ENCODE results near the gene ATP2B2.
"Not testable (repeated sequence)": the region's sequence is repeated elsewhere in the genome, so short reads cannot be mapped to it uniquely, and the experiment has no call there.

Gene ATP2B2

GRCh38 chr3:10505050-10505790, at the start of gene ATP2B2:
Gene ATP2B2 (minus strand): TSS chr3:10505586. CDS start chr3:10449543, 56,043 bp downstream.
- DNase-seq = no peak

- no peak for DNase-seq
Measured at GRCh38 chr3:10554746-10555145, 49.4 kb upstream of the ATP2B2 start.

- no peak for DNase-seq
Measured at GRCh38 chr3:10554236-10554611, 48.8 kb upstream of the ATP2B2 start.

GRCh38 chr3:10553591-10554235, 48.3 kb upstream of the ATP2B2 start:
- DNase-seq = no peak

GRCh38 chr3:10552631-10552943, 47.2 kb upstream of the ATP2B2 start:
- DNase-seq = no peak

GRCh38 chr3:10551821-10552630, 46.6 kb upstream of the ATP2B2 start:
- no peak for DNase-seq

- no peak for DNase-seq
Measured at GRCh38 chr3:10551139-10551538, 45.8 kb upstream of the ATP2B2 start.

- no peak for DNase-seq
Measured at GRCh38 chr3:10550705-10551104, 45.3 kb upstream of the ATP2B2 start.

GRCh38 chr3:10549617-10550230, 44.3 kb upstream of the ATP2B2 start:
- no peak for DNase-seq

- no peak for DNase-seq
Measured at GRCh38 chr3:10548992-10549391, 43.6 kb upstream of the ATP2B2 start.

GRCh38 chr3:10547841-10548783, 42.7 kb upstream of the ATP2B2 start:
- DNase-seq = no peak

GRCh38 chr3:10547413-10547812, 42.0 kb upstream of the ATP2B2 start:
- DNase-seq = no peak

GRCh38 chr3:10546820-10547263, 41.5 kb upstream of the ATP2B2 start:
- no peak for DNase-seq

- no peak for DNase-seq
Measured at GRCh38 chr3:10546181-10546624, 40.8 kb upstream of the ATP2B2 start.

GRCh38 chr3:10542518-10542917, 37.1 kb upstream of the ATP2B2 start:
- no peak for DNase-seq

GRCh38 chr3:10540347-10540746, 35.0 kb upstream of the ATP2B2 start:
- not testable (repeated sequence) for DNase-seq

GRCh38 chr3:10534066-10534465, 28.7 kb upstream of the ATP2B2 start:
- no peak for DNase-seq

- DNase-seq = no peak
Measured at GRCh38 chr3:10533737-10534023, 28.3 kb upstream of the ATP2B2 start.

- DNase-seq = no peak
Measured at GRCh38 chr3:10532939-10533736, 27.8 kb upstream of the ATP2B2 start.

- no peak for DNase-seq
Measured at GRCh38 chr3:10531031-10531430, 25.6 kb upstream of the ATP2B2 start.

GRCh38 chr3:10530241-10530640, 24.9 kb upstream of the ATP2B2 start:
- no peak for DNase-seq

GRCh38 chr3:10529809-10530208, 24.4 kb upstream of the ATP2B2 start:
- DNase-seq = no peak

All from fibroblast of upper back skin (primary cell).